Epithelial cell of esophagus (primary cell): Measurements from ENCODE around the gene CDH13.

ENCODE experiments used
- DNase-seq: peaks from one replicate; pipeline ENCODE4 v3.0.0; 2010; ENCODE audit warnings: low read depth
- H3K4me3 ChIP-seq: 2 replicates; pipeline ENCODE4 v1.5.1; 2011; ENCODE audit warnings: mild to moderate bottlenecking, low read length, control low read depth
- TF ChIP-seq, protein P1 (sequence below): IDR thresholded peaks from 2 replicates; pipeline ENCODE4 v1.5.1; 2011; ENCODE audit warnings: low read depth, mild to moderate bottlenecking, low read length, control low read depth, inconsistent platforms; ENCODE audit not compliant: insufficient read depth; ENCODE audit errors: missing control alignments

Gene CDH13

DNA sequence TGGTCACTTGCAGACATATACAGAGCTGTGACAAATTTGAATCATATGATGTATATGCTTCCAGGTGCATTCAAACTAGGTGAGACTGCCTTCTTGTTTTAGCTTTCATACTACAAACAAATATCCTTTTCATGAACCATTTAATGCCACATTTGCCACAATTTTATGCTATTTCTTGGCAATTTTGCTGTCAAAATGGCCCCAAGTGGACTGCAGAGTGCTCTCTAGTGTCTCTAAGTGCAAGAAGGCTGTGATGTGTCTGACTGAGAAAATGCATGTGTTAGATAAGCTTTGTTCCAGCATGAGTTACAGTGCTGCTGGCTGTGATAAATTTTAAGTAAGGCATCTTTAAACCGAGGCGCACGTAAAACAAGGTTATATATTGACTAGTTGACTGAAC is 38.3 kb downstream of the CDH13 start:
- no peak overlapping the region for H3K4me3 ChIP-seq
- DNase-seq: no peak
- TF ChIP-seq, protein P1, sequence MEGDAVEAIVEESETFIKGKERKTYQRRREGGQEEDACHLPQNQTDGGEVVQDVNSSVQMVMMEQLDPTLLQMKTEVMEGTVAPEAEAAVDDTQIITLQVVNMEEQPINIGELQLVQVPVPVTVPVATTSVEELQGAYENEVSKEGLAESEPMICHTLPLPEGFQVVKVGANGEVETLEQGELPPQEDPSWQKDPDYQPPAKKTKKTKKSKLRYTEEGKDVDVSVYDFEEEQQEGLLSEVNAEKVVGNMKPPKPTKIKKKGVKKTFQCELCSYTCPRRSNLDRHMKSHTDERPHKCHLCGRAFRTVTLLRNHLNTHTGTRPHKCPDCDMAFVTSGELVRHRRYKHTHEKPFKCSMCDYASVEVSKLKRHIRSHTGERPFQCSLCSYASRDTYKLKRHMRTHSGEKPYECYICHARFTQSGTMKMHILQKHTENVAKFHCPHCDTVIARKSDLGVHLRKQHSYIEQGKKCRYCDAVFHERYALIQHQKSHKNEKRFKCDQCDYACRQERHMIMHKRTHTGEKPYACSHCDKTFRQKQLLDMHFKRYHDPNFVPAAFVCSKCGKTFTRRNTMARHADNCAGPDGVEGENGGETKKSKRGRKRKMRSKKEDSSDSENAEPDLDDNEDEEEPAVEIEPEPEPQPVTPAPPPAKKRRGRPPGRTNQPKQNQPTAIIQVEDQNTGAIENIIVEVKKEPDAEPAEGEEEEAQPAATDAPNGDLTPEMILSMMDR: no peak

DNA sequence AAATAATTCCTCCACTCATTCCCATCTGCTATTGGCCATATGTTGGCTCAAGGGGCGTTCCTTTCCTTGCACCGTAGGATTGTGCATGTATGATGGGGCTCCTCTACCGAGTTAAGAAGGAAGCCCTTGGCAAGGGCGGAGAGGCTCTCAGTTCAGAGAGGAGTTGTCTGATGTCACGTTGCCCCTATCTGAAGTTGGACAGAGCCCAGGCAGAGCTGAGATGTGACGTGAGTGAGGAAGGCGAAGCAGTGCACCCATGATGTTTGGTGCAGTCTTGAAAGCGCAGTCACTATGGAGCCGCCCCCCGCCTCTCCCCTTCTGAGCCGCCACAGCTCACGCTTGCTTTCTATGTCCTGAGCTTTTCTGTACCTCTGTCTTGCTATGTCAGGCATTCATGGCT is 40.7 kb downstream of the CDH13 start:
- no peak overlapping the region for H3K4me3 ChIP-seq
- DNase-seq: no peak
- TF ChIP-seq, protein P1: no peak

DNA sequence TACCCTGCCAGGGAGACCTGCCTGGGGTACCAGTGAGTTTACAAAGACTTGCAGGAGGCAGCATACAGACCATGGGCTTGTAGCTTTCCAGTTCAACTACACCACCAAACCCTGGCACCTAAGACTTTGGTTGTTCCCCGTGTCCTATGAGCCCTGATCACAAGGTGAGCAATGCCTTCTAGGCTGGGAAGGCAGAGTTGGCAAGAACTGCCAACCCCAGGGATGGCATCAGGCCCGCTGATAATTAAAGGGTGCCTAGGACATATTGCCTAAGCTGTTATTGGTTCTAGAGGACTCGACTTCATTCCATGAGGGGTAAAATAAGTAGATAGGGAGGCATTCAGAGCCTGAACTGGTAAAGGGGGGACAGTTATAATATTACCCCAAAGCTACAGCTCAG is 41.3 kb downstream of the CDH13 start:
- no peak for DNase-seq
- TF ChIP-seq, protein P1: no peak
- no peak overlapping the region for H3K4me3 ChIP-seq

DNA sequence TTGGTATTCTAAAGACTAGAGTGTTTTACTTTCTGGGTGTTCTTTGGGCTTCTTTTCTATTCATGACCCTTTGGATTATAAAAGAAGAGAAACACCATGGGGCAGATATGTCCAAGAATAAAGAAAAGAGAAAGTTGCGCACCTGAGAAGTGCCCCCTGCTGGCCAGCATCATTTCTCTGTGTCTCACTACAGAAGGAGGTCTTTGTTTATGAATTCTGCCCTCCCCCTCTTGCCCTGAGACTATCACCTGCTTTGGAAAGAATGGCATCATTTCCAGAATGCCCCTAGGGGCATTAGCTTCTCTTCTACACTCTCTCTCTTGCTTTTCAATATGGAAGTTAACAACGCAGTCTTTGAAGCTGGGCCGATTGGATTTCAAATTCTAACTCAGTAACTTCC is 45.0 kb downstream of the CDH13 start:
- TF ChIP-seq, protein P1: peak; percentile 26
- DNase-seq: no peak
- H3K4me3 ChIP-seq: no peak overlapping the region

DNA sequence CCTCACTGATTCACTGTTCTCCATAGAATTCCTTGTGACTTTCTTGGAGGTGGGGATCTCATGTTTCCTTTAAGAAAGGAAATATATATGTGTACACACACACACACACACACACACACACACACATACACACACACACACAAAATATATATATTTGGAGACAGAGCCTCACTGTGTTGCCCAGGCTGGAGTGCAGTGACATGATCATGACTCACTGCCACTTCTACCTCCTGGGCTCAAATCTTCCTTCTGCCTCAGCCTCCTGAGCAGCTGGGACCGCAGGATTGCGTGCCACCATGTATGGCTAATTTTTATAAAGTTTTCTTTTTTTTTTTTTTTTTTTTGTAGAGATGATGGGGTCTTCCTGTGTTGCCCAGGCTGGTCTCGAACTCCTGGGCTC is 45.9 kb downstream of the CDH13 start:
- DNase-seq: no peak
- no peak overlapping the region for H3K4me3 ChIP-seq
- TF ChIP-seq, protein P1: no peak

DNA sequence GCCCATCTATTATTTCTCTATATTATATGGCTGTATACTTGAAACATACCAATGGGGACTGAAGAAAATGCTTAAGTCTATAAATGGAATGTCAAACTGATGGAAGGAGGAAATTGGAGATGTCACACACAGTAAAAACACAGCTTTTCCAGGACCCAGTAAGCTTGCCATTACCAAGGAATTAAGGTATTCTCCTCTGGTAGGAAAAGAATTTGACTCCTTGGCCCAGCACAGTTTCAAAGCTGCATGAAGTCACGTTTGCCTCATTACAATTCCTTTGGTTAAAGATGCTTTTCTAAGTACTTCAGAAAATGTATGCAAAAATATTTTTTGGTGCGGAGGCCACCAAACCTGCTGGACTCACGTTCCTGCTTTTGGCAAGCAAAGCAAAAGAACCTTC is 48.5 kb downstream of the CDH13 start:
- DNase-seq: no peak
- TF ChIP-seq, protein P1: no peak
- H3K4me3 ChIP-seq: no peak overlapping the region

DNA sequence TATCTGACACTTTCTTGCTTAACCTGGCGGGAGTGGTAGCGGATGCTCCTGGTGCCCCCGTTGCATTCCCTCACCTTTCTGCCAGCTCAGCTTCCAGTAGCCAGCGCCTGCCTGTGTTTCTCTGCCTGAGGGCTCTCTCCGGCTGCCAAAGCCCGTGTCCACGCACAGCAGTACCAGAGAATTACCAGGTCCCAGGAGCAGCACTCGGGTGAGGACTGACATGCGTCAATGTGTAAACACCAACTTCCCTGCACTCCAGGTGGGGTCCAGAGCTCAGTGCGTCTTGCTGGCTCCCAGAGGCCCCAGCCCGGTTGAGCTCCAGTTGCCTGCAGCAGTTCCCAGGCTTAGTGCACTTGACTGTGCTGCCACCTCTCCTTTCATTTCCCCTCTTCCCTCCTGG is 54.8 kb downstream of the CDH13 start:
- peak; percentile 65 for DNase-seq
- TF ChIP-seq, protein P1: no peak
- H3K4me3 ChIP-seq: no peak overlapping the region
